H9 (cell line): ENCODE measurements around the gene MT1A. TPM values are rescaled to one million over a fixed set of nuclear protein-coding genes. Genes with fewer than 3 reads are reported as not detected.
"Not testable (repeated sequence)": the region's sequence is repeated elsewhere in the genome, so short reads cannot be mapped to it uniquely, and the experiment has no call there.

Source experiments
- DNase-seq: peaks from one replicate; pipeline ENCODE4 v3.0.0-alpha.2; 2017
- H2AFZ ChIP-seq: one replicate; pipeline ENCODE4 v1.6.1; 2013; ENCODE audit warnings: mild to moderate bottlenecking, low read length, control low read depth, moderate library complexity
- H2AK5ac ChIP-seq: 2 replicates; pipeline ENCODE4 v1.6.1; 2013; ENCODE audit warnings: low read length, control low read depth, mixed read lengths; ENCODE audit not compliant: insufficient read length
- H2BK120ac ChIP-seq: one replicate; pipeline ENCODE4 v1.6.1; 2013; ENCODE audit warnings: low read depth, mild to moderate bottlenecking, low read length, control low read depth, inconsistent platforms; ENCODE audit not compliant: poor library complexity, severe bottlenecking
- H2BK12ac ChIP-seq: 2 replicates; pipeline ENCODE4 v1.6.1; 2013; ENCODE audit warnings: low read length, control low read depth, mixed read lengths, low read depth; ENCODE audit not compliant: insufficient read length
- H2BK15ac ChIP-seq: 2 replicates; pipeline ENCODE4 v1.6.1; 2013; ENCODE audit warnings: low read depth, low read length, control low read depth
- H2BK20ac ChIP-seq: one replicate; pipeline ENCODE4 v1.6.1; 2013; ENCODE audit warnings: low read depth, mild to moderate bottlenecking, low read length, control low read depth, inconsistent platforms; ENCODE audit not compliant: poor library complexity, severe bottlenecking
- H2BK5ac ChIP-seq: 2 replicates; pipeline ENCODE4 v1.6.1; 2013; ENCODE audit warnings: low read length, control low read depth, mixed read lengths; ENCODE audit not compliant: insufficient read length
- H3K14ac ChIP-seq: 2 replicates; pipeline ENCODE4 v1.6.1; 2013; ENCODE audit warnings: low read length, control low read depth; ENCODE audit not compliant: insufficient read depth
- H3K18ac ChIP-seq: 2 replicates; pipeline ENCODE4 v1.6.1; 2013; ENCODE audit warnings: low read depth, mild to moderate bottlenecking, mixed read lengths, low read length, control low read depth; ENCODE audit not compliant: insufficient read length
- H3K23ac ChIP-seq: 2 replicates; pipeline ENCODE4 v1.6.1; 2013; ENCODE audit warnings: low read length, control low read depth, mixed read lengths, low read depth; ENCODE audit not compliant: insufficient read length
- H3K23me2 ChIP-seq: 2 replicates; pipeline ENCODE4 v1.6.1; 2013; ENCODE audit warnings: low read depth, mild to moderate bottlenecking, mixed read lengths, low read length, control low read depth; ENCODE audit not compliant: insufficient read length, poor library complexity, severe bottlenecking
- H3K27ac ChIP-seq: 2 replicates; pipeline ENCODE4 v1.5.1; 2013; ENCODE audit warnings: low read length, control low read depth, mixed read lengths, low read depth; ENCODE audit not compliant: insufficient read length
- H3K27me3 ChIP-seq: 2 replicates; pipeline ENCODE4 v1.6.1; 2013; ENCODE audit warnings: low read length, control low read depth, inconsistent platforms; ENCODE audit not compliant: insufficient read depth
- H3K4ac ChIP-seq: 2 replicates; pipeline ENCODE4 v1.6.1; 2013; ENCODE audit warnings: low read depth, mild to moderate bottlenecking, control low read depth, inconsistent platforms, low read length, moderate library complexity
- H3K4me1 ChIP-seq: 2 replicates; pipeline ENCODE4 v1.6.1; 2013; ENCODE audit warnings: low read length, control low read depth, inconsistent platforms; ENCODE audit not compliant: insufficient read depth
- H3K4me2 ChIP-seq: 2 replicates; pipeline ENCODE4 v1.6.1; 2013; ENCODE audit warnings: low read length, control low read depth, mixed read lengths; ENCODE audit not compliant: insufficient read length, insufficient read depth
- H3K56ac ChIP-seq: 2 replicates; pipeline ENCODE4 v1.6.1; 2013; ENCODE audit warnings: low read depth, mild to moderate bottlenecking, mixed read lengths, low read length, control low read depth; ENCODE audit not compliant: insufficient read length
- H3K79me1 ChIP-seq: 2 replicates; pipeline ENCODE4 v1.6.1; 2013; ENCODE audit warnings: low read depth, mild to moderate bottlenecking, moderate library complexity, low read length, control low read depth, inconsistent platforms; ENCODE audit not compliant: insufficient read depth, poor library complexity, severe bottlenecking
- H3K79me2 ChIP-seq: 2 replicates; pipeline ENCODE4 v1.6.1; 2013; ENCODE audit warnings: low read length, control low read depth, inconsistent platforms; ENCODE audit not compliant: insufficient read depth
- H3K9ac ChIP-seq: 2 replicates; pipeline ENCODE4 v1.6.1; 2013; ENCODE audit warnings: low read length, control low read depth, mixed read lengths; ENCODE audit not compliant: insufficient read length; ENCODE audit errors: extremely low read depth
- H3K9me3 ChIP-seq: one replicate; pipeline ENCODE4 v1.6.1; 2013; ENCODE audit warnings: low read depth, low read length, inconsistent platforms; ENCODE audit not compliant: control insufficient read depth
- H3T11ph ChIP-seq: one replicate; pipeline ENCODE4 v1.6.1; 2013; ENCODE audit warnings: mild to moderate bottlenecking, low read length, control low read depth, inconsistent platforms
- H4K20me1 ChIP-seq: one replicate; pipeline ENCODE4 v1.6.1; 2013; ENCODE audit not compliant: control insufficient read depth, insufficient read length, insufficient read depth
- H4K5ac ChIP-seq: 2 replicates; pipeline ENCODE4 v1.6.1; 2013; ENCODE audit warnings: low read depth, mild to moderate bottlenecking, mixed read lengths, low read length, control low read depth; ENCODE audit not compliant: insufficient read length
- H4K8ac ChIP-seq: replicated peaks from 2 replicates; pipeline ENCODE4 v1.6.1; 2013; ENCODE audit warnings: low read length, control low read depth, mixed read lengths, low read depth; ENCODE audit not compliant: insufficient read length
- H4K91ac ChIP-seq: 2 replicates; pipeline ENCODE4 v1.6.1; 2013; ENCODE audit warnings: low read depth, mild to moderate bottlenecking, moderate library complexity, mixed read lengths, low read length, control low read depth; ENCODE audit not compliant: insufficient read length
- H3K27ac Mint-ChIP-seq, 3 experiments: 2 replicates in 2 of 3; 3 replicates in 1 of 3; pipeline ENCODE4 v1.8.0; 2020 to 2021; ENCODE audit warnings: mixed read lengths in 3 of 3, mild to moderate bottlenecking in 1 of 3, moderate library complexity in 1 of 3
- H3K27me3 Mint-ChIP-seq: 2 replicates; pipeline ENCODE4 v1.8.0; 2021; ENCODE audit warnings: low read depth, mild to moderate bottlenecking, moderate library complexity, mixed read lengths
- H3K36me3 Mint-ChIP-seq, 3 experiments: 2 replicates in 2 of 3; 3 replicates in 1 of 3; pipeline ENCODE4 v1.8.0; 2020 to 2021; ENCODE audit warnings: low read depth in 3 of 3, mixed read lengths in 3 of 3; ENCODE audit not compliant: insufficient read depth in 1 of 3
- H3K4me1 Mint-ChIP-seq, 2 experiments: 2 replicates each; pipeline ENCODE4 v1.8.0; 2020; ENCODE audit warnings: mixed read lengths in 2 of 2
- H3K4me3 Mint-ChIP-seq, 2 experiments: 2 replicates in 1 of 2; 3 replicates in 1 of 2; pipeline ENCODE4 v1.8.0; 2020 to 2021; ENCODE audit warnings: mild to moderate bottlenecking in 2 of 2, mixed read lengths in 2 of 2, moderate library complexity in 1 of 2
- H3K9me3 Mint-ChIP-seq, 2 experiments: 2 replicates in 1 of 2; 3 replicates in 1 of 2; pipeline ENCODE4 v1.8.0; 2020; ENCODE audit warnings: mild to moderate bottlenecking in 2 of 2, mixed read lengths in 2 of 2, moderate library complexity in 1 of 2
- WGBS: extraction: QIAGEN DNeasy Blood & Tissue Kit; methylation state at CpG from one replicate; pipeline ENCODE4 v1.1.7; 2013; ENCODE audit warnings: missing lambda C conversion rate, low lambda C conversion rate, mixed read lengths; ENCODE audit not compliant: insufficient read length; ENCODE audit errors: extremely low coverage; 5-methylcytosine and 5-hydroxymethylcytosine counted together
- total RNA-seq: library from RNA; stranded (reverse); gene quantifications from 2 replicates; pipeline ENCODE4 v1.2.1, GENCODE V29; 2021

MT1A gene
- total RNA-seq, 1 experiment from 2014 or later = not detected

DNA sequence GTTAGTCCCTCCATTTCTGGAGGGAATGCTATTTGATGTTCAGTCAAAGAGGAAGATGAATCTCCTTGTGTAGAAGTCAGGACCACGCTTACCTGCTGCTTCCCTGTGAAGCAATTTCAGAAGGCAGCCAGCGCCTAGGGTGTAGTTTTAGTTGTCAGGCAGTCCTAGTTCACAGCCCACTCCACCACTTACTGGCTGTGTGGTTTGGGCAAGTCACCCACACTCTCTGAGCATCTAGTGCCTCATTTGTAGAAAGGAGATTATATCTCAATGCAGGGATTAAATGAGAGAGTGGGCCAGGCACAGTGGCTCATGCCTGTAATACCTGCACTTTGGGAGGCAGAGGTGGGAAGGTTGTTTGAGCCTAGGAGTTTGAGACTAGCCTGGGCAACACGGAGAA lies 33.7 kb downstream of the MT1A start:
- H3K4me2 ChIP-seq, H3K9me3 ChIP-seq, H3K79me1 ChIP-seq, H3K9me3 Mint-ChIP-seq, H3K9ac ChIP-seq, H3K4me3 Mint-ChIP-seq, H3K56ac ChIP-seq, H3K23ac ChIP-seq, H3K27ac ChIP-seq, H4K5ac ChIP-seq, DNase-seq, H2AFZ ChIP-seq, H3K4me1 ChIP-seq, H2AK5ac ChIP-seq, H3K4ac ChIP-seq, H2BK120ac ChIP-seq, H3K14ac ChIP-seq, H2BK20ac ChIP-seq, H4K8ac ChIP-seq, H4K91ac ChIP-seq, H3T11ph ChIP-seq, H2BK15ac ChIP-seq, H3K36me3 Mint-ChIP-seq, H2BK5ac ChIP-seq, H2BK12ac ChIP-seq, H4K20me1 ChIP-seq, H3K79me2 ChIP-seq, H3K18ac ChIP-seq, H3K27ac Mint-ChIP-seq: not testable (repeated sequence)
- no CpG with 5 or more reads among the region's 3 CpGs for whole genome bisulfite sequencing
- Histone ChIP-seq H3K23me2 (peaks cover 19% of the 10 kb centered on the region), H3K27me3 (peaks cover 39% of the 10 kb centered on the region)
- Mint-ChIP-seq H3K4me1 (peaks cover 28 to 60% of the 10 kb centered on the region in 2 experiments), H3K27me3 (peaks cover 79% of the 10 kb centered on the region)
